ENCODE measurements around the gene GFOD2. TPM values are rescaled to one million over a fixed set of nuclear protein-coding genes. Genes with fewer than 3 reads are reported as not detected.

GFOD2 gene
- total RNA-seq, 1 experiment from 2014 or later = 19.0 TPM

GRCh38 chr16:67675579-67675935 is 43.6 kb downstream of the GFOD2 start:
- intact Hi-C loops (cut with micrococcal nuclease) = loop anchor here (10.0 kb wide), 1 partner anchor 169 kb away; the partner anchor contains the start of genes CENPT, NUTF2 and THAP11
- Mint-ChIP-seq H3K36me3 (ENCODE audit: insufficient read depth, unreplicated experiment) (peaks cover 18% of the 10 kb centered on the region), H3K27ac (ENCODE audit: low read depth, unreplicated experiment) (no peak overlapping the region), H3K4me1 (ENCODE audit: insufficient read depth, unreplicated experiment) (peaks cover 15% of the 10 kb centered on the region), H3K4me3 (ENCODE audit: unreplicated experiment) (no peak overlapping the region), H3K27me3 (ENCODE audit: insufficient read depth, unreplicated experiment) (no peaks in the 10 kb centered on the region), H3K9me3 (ENCODE audit: unreplicated experiment) (no peaks in the 10 kb centered on the region)
- BruUV-seq (replicated peaks) = no TSS peak
- POLR2A ChIA-PET = no interaction called here
- no peak for DNase-seq (ENCODE audit: unreplicated experiment)
- CTCF ChIA-PET = no interaction called here
- TF ChIP-seq, protein P1, sequence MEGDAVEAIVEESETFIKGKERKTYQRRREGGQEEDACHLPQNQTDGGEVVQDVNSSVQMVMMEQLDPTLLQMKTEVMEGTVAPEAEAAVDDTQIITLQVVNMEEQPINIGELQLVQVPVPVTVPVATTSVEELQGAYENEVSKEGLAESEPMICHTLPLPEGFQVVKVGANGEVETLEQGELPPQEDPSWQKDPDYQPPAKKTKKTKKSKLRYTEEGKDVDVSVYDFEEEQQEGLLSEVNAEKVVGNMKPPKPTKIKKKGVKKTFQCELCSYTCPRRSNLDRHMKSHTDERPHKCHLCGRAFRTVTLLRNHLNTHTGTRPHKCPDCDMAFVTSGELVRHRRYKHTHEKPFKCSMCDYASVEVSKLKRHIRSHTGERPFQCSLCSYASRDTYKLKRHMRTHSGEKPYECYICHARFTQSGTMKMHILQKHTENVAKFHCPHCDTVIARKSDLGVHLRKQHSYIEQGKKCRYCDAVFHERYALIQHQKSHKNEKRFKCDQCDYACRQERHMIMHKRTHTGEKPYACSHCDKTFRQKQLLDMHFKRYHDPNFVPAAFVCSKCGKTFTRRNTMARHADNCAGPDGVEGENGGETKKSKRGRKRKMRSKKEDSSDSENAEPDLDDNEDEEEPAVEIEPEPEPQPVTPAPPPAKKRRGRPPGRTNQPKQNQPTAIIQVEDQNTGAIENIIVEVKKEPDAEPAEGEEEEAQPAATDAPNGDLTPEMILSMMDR (IDR thresholded peaks at IDR 0.05; ENCODE audit: unreplicated experiment) = no peak

DNA sequence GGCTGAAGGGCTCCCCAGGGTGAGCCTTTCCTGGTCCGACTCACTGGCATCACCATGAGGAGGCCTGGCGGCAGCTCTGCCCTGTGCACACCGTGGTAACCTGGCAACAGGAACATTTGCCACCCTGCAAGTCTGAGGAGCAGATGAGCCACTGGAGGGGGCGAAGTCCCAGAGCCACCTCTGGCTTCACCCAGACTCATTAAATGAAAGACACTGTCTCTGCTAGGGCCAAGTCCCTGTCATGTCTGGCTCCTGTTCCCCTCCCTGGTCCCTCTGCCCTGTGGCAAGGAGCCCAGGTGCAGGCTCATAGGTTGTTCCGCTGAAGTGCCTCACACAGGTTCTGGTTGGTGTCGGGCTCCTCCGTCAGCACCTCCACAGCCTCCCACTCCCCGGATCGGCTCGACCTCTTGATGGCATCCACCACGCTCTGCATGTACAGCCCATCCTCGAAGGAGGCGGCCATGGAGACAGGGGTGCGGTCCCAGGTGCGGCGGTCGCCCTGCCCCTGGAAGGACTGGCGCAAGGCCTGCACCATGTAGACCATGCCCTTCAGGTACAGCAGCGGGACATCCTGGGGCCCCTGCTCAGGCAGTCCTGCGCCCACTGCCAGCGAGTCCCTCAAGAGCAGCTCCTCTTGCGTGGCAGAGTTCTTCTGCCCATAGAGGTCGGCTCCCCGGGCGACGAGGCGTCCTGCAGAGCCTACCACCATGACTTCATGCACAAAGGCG is 44.1 kb downstream of the GFOD2 start:
- Mint-ChIP-seq H3K9me3 (ENCODE audit: unreplicated experiment) (no peaks in the 10 kb centered on the region), H3K4me3 (ENCODE audit: unreplicated experiment) (no peak overlapping the region), H3K36me3 (ENCODE audit: insufficient read depth, unreplicated experiment) (peaks cover 18% of the 10 kb centered on the region), H3K27me3 (ENCODE audit: insufficient read depth, unreplicated experiment) (no peaks in the 10 kb centered on the region), H3K4me1 (ENCODE audit: insufficient read depth, unreplicated experiment) (peaks cover 15% of the 10 kb centered on the region), H3K27ac (ENCODE audit: low read depth, unreplicated experiment) (no peak overlapping the region)
- TF ChIP-seq, protein P1 (IDR thresholded peaks at IDR 0.05; ENCODE audit: unreplicated experiment) = no peak
- BruUV-seq (replicated peaks) = TSS peak; percentile 17
- ChIA-PET CTCF (interaction anchor here (0.6 kb wide), 2 partner anchors 112 to 117 kb away, joined by 3 read pairs; no protein-coding TSS in a partner anchor), POLR2A (no interaction called here)
- no peak for DNase-seq (ENCODE audit: unreplicated experiment)
- intact Hi-C loops (cut with micrococcal nuclease) = loop anchor here (10.0 kb wide), 1 partner anchor 170 kb away; the partner anchor contains the start of genes CENPT, NUTF2 and THAP11

- intact Hi-C loops (cut with micrococcal nuclease) = loop anchor here (1.0 to 10.0 kb wide), 2 partner anchors 171 to 254 kb away; partner anchors contain the start of genes CENPT, NUTF2 and THAP11
- ChIA-PET CTCF (interaction anchor here (0.6 to 3.3 kb wide), 13 partner anchors 11 to 260 kb away, joined by 3 to 15 read pairs (median 5); partner anchors contain the start of genes RANBP10 and TSNAXIP1), POLR2A (interaction anchor here (1.3 kb wide), 1 partner anchor 46 kb away, joined by 4 read pairs; the partner anchor contains the start of gene GFOD2)
- Mint-ChIP-seq H3K9me3 (ENCODE audit: unreplicated experiment) (no peaks in the 10 kb centered on the region), H3K36me3 (ENCODE audit: insufficient read depth, unreplicated experiment) (peaks cover 12% of the 10 kb centered on the region), H3K4me3 (ENCODE audit: unreplicated experiment) (no peak overlapping the region), H3K4me1 (ENCODE audit: insufficient read depth, unreplicated experiment) (peaks cover 15% of the 10 kb centered on the region), H3K27ac (ENCODE audit: low read depth, unreplicated experiment) (no peak overlapping the region), H3K27me3 (ENCODE audit: insufficient read depth, unreplicated experiment) (no peaks in the 10 kb centered on the region)
- peak; percentile 68 for DNase-seq (ENCODE audit: unreplicated experiment)
- no TSS peak for BruUV-seq (replicated peaks)
- TF ChIP-seq, protein P1 (IDR thresholded peaks at IDR 0.05; ENCODE audit: unreplicated experiment) = no peak
Observed at GRCh38 chr16:67673712-67674580, 45.2 kb downstream of the GFOD2 start.
